ENCODE measurements around the gene ZNF76.

GRCh38 chr6:35282472-35282871 lies 22.9 kb downstream of the ZNF76 start:
- TF ChIP-seq POLR2A (IDR thresholded peaks at IDR 0.05) (no peak), CTCF (IDR thresholded peaks at IDR 0.05) (no peak), POLR2AphosphoS5 (IDR thresholded peaks at IDR 0.05) (no peak)
